GM23338 (cell line): ENCODE results near the gene CNOT8. TPM values are rescaled to one million over a fixed set of nuclear protein-coding genes. Genes with fewer than 3 reads are reported as not detected.
A peak's percentile ranks its signal among the peaks of the same experiment; 100 is the strongest.

ENCODE experiments used
- ATAC-seq: fragments of 200-7000 bp; cut with Tn5 transposase; 3 replicates; pipeline ENCODE4 v1.9.1; 2020
- DNase-seq: peaks from one replicate; pipeline ENCODE4 v3.0.0-alpha.2; 2015; ENCODE audit warnings: low spot score
- H2AFZ ChIP-seq: fragments of 200-600 bp; sonication (generic); 2 replicates; pipeline ENCODE4 v1.8.0; 2016; ENCODE audit warnings: antibody characterized with exemption, mild to moderate bottlenecking, moderate library complexity
- H3F3A ChIP-seq: fragments of 200-600 bp; sonication (generic); replicated peaks from 2 replicates; pipeline ENCODE4 v1.8.0; 2017; ENCODE audit warnings: antibody characterized with exemption, mixed run types, low read depth
- H3K27ac ChIP-seq: fragments of 200-600 bp; sonication (generic); 2 replicates; pipeline ENCODE4 v1.6.1; 2016; ENCODE audit warnings: low read depth
- H3K27me3 ChIP-seq: fragments of 200-600 bp; sonication (generic); 2 replicates; pipeline ENCODE4 v1.8.0; 2016; ENCODE audit warnings: mild to moderate bottlenecking, mixed run types, moderate library complexity; ENCODE audit not compliant: insufficient read depth
- H3K36me3 ChIP-seq: fragments of 200-600 bp; sonication (generic); 2 replicates; pipeline ENCODE4 v1.8.0; 2016; ENCODE audit warnings: mild to moderate bottlenecking; ENCODE audit not compliant: insufficient read depth
- H3K4me1 ChIP-seq: fragments of 200-600 bp; sonication (generic); 2 replicates; pipeline ENCODE4 v1.8.0; 2016; ENCODE audit warnings: mild to moderate bottlenecking, moderate library complexity; ENCODE audit not compliant: insufficient read depth
- H3K4me2 ChIP-seq: fragments of 200-600 bp; sonication (generic); 2 replicates; pipeline ENCODE4 v1.7.1; 2017; ENCODE audit warnings: mixed run types
- H3K4me3 ChIP-seq: fragments of 200-600 bp; sonication (generic); 2 replicates; pipeline ENCODE4 v1.6.1; 2016; ENCODE audit warnings: mixed run types
- H3K79me2 ChIP-seq: fragments of 200-600 bp; sonication (generic); replicated peaks from 2 replicates; pipeline ENCODE4 v1.8.0; 2017; ENCODE audit warnings: mild to moderate bottlenecking; ENCODE audit not compliant: insufficient read depth
- H3K9me2 ChIP-seq: fragments of 200-600 bp; sonication (generic); 2 replicates; pipeline ENCODE4 v1.8.0; 2017; ENCODE audit not compliant: insufficient read depth
- H4K20me1 ChIP-seq: fragments of 200-600 bp; sonication (generic); replicated peaks from 2 replicates; pipeline ENCODE4 v1.8.0; 2017; ENCODE audit warnings: mild to moderate bottlenecking; ENCODE audit not compliant: insufficient read depth
- H3K27ac Mint-ChIP-seq: 2 replicates; pipeline ENCODE4 v1.8.0; 2020; ENCODE audit warnings: inconsistent platforms, mild to moderate bottlenecking, moderate library complexity, mixed read lengths
- H3K27me3 Mint-ChIP-seq: 3 replicates; pipeline ENCODE4 v1.8.0; 2022; ENCODE audit warnings: low read depth, mild to moderate bottlenecking, moderate library complexity, mixed read lengths, inconsistent platforms; ENCODE audit not compliant: insufficient read depth, poor library complexity
- H3K36me3 Mint-ChIP-seq: 3 replicates; pipeline ENCODE4 v1.8.0; 2021; ENCODE audit warnings: low read depth, mild to moderate bottlenecking, inconsistent platforms, moderate library complexity, mixed read lengths
- H3K4me1 Mint-ChIP-seq: 3 replicates; pipeline ENCODE4 v1.8.0; 2020; ENCODE audit warnings: mild to moderate bottlenecking, inconsistent platforms, mixed read lengths
- H3K4me3 Mint-ChIP-seq: 3 replicates; pipeline ENCODE4 v1.8.0; 2021; ENCODE audit warnings: moderate library complexity, mild to moderate bottlenecking, inconsistent platforms, mixed read lengths
- H3K9me3 Mint-ChIP-seq: 3 replicates; pipeline ENCODE4 v1.8.0; 2020; ENCODE audit warnings: moderate library complexity, mild to moderate bottlenecking, inconsistent platforms, mixed read lengths
- CREB1 ChIP-seq: fragments of 250-450 bp; sonication (Bioruptor Pico); IDR thresholded peaks from 2 replicates; pipeline ENCODE4 v1.5.0; 2020; ENCODE audit warnings: low read depth, mild to moderate bottlenecking, moderate library complexity
- ETS1 ChIP-seq: IDR thresholded peaks from 2 replicates; pipeline ENCODE4 v1.6.1; 2016; ENCODE audit warnings: antibody characterized with exemption
- EZH2 ChIP-seq: fragments of 200-600 bp; sonication (generic); IDR thresholded peaks from one replicate; pipeline ENCODE4 v1.8.0; 2017; ENCODE audit warnings: antibody characterized with exemption, mild to moderate bottlenecking, low read depth; ENCODE audit not compliant: unreplicated experiment
- EZH2phosphoT487 ChIP-seq: fragments of 200-600 bp; sonication (generic); IDR thresholded peaks from one replicate; pipeline ENCODE4 v1.8.1; 2018; ENCODE audit warnings: antibody characterized with exemption; ENCODE audit not compliant: unreplicated experiment
- NANOG ChIP-seq: IDR thresholded peaks from 2 replicates; pipeline ENCODE4 v1.6.1; 2016; ENCODE audit warnings: antibody characterized with exemption, borderline replicate concordance
- POLR2AphosphoS5 ChIP-seq: IDR thresholded peaks from 2 replicates; pipeline ENCODE4 v1.6.1; 2016; ENCODE audit warnings: antibody characterized with exemption, low read depth
- STAT1 ChIP-seq: IDR thresholded peaks from one replicate; pipeline ENCODE4 v1.6.1; 2016; ENCODE audit warnings: antibody characterized with exemption; ENCODE audit not compliant: unreplicated experiment
- ZNF114 ChIP-seq: fragments of 250-450 bp; sonication (Bioruptor Pico); IDR thresholded peaks from 2 replicates; pipeline ENCODE4 v1.5.0; 2020; ENCODE audit warnings: mild to moderate bottlenecking, moderate library complexity
- ZNF331 ChIP-seq: fragments of 250-450 bp; sonication (Bioruptor Pico); IDR thresholded peaks from 2 replicates; pipeline ENCODE4 v1.5.0; 2020; ENCODE audit warnings: low read depth, mild to moderate bottlenecking, moderate library complexity
- ZNF462 ChIP-seq: fragments of 250-450 bp; sonication (Bioruptor Pico); IDR thresholded peaks from 2 replicates; pipeline ENCODE4 v1.5.0; 2020; ENCODE audit warnings: mild to moderate bottlenecking, moderate library complexity
- polyA plus RNA-seq: library from polyadenylated mRNA; unstranded; fragments of >200 nt; fragmentation: Nextera tagmentation; extraction: Ambion mirVana; gene quantifications from 2 replicates; pipeline ENCODE4 v1.2.1, GENCODE V29; 2016
- total RNA-seq: library from RNA; depleted of rRNA; stranded (reverse); fragments of >200 nt; shearing (Covaris generic); gene quantifications from 2 replicates; pipeline ENCODE4 v1.2.3, GENCODE V29; 2014

The CNOT8 gene
- total and polyA plus RNA-seq, 2 experiments from 2014 or later: 31.2 to 77.7 TPM

GRCh38 chr5:154857530-154858296, 714 bp upstream of the CNOT8 start:
- H3K4me2 ChIP-seq: peak overlapping the region; percentile 93
- peaks cover 26% of the 10 kb centered on the region for H3K4me1 Mint-ChIP-seq
- H3K27ac ChIP-seq: peak overlapping the region; percentile 99
- H3K27me3 ChIP-seq: no peaks in the 10 kb centered on the region
- H3K4me3 ChIP-seq: peak overlapping the region; percentile 93
- peaks cover 13% of the 10 kb centered on the region; the same call in 1 of the 2 replicates for H3F3A ChIP-seq
- peaks cover 17% of the 10 kb centered on the region for H3K27me3 Mint-ChIP-seq
- 0 out of 2 replicates have a peak, but pooled peaks cover 1% of the 10 kb centered on the region for H3K36me3 ChIP-seq
- peak overlapping the region; percentile 38; the same call in 1 of the 2 replicates for H2AFZ ChIP-seq
- TF ChIP-seq POLR2AphosphoS5 (peak; percentile 63), ZNF331 (CRISPR knock-in tag) (no peak), CREB1 (CRISPR knock-in tag) (peak; percentile 78), NANOG (no peak), ZNF114 (CRISPR knock-in tag) (no peak), ETS1 (no peak; the same call in 1 of the 2 replicates), EZH2phosphoT487 (no peak), STAT1 (no peak), EZH2 (no peak), ZNF462 (CRISPR knock-in tag) (no peak)
- H3K4me3 Mint-ChIP-seq: peak overlapping the region; percentile 91
- peaks cover 40% of the 10 kb centered on the region for H3K79me2 ChIP-seq
- peaks cover 24% of the 10 kb centered on the region for H3K4me1 ChIP-seq
- H4K20me1 ChIP-seq: peaks cover 9% of the 10 kb centered on the region; the same call in 1 of the 2 replicates
- DNase-seq: peak; percentile 97
- H3K9me3 Mint-ChIP-seq: no peaks in the 10 kb centered on the region
- H3K36me3 Mint-ChIP-seq: peaks cover 8% of the 10 kb centered on the region
- peak overlapping the region; percentile 100 for H3K27ac Mint-ChIP-seq
- H3K9me2 ChIP-seq: no peaks in the 10 kb centered on the region
- peak; percentile 87 for ATAC-seq
